HG03039 (cell line): ENCODE measurements around the gene PIP5K1B.
A peak's percentile ranks its signal among the peaks of the same experiment; 100 is the strongest.

ENCODE experiments used
- ATAC-seq: cut with Tn5 transposase; IDR thresholded peaks from one replicate; pipeline ENCODE4 v1.9.1; 2021; ENCODE audit warnings: mild to moderate bottlenecking, moderate library complexity; ENCODE audit not compliant: unreplicated experiment

The PIP5K1B gene

GRCh38 chr9:68763104-68763503 lies 58.1 kb downstream of the PIP5K1B start:
- ATAC-seq: no peak

GRCh38 chr9:68768619-68769018 lies 63.6 kb downstream of the PIP5K1B start:
- no peak for ATAC-seq

DNA sequence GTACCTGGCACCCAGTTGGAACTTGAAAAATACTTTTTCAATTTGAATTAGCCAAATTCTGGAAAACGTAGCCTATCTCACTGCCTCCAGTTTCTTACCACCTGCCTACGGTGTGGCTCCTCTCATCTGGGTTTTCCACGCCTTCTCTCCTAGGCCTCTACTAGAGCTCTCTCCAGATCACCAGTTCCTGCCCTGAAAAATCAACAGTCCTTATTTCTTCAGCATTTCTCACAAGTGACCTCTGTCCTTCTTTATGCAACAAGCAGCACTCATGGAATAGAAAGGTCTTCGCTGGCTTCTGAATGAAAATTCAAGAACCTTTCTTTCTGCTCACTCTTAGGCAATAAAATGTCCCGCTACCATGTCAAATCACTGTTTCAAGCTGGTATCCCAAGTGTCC lies 64.8 kb downstream of the PIP5K1B start:
- ATAC-seq: no peak

DNA sequence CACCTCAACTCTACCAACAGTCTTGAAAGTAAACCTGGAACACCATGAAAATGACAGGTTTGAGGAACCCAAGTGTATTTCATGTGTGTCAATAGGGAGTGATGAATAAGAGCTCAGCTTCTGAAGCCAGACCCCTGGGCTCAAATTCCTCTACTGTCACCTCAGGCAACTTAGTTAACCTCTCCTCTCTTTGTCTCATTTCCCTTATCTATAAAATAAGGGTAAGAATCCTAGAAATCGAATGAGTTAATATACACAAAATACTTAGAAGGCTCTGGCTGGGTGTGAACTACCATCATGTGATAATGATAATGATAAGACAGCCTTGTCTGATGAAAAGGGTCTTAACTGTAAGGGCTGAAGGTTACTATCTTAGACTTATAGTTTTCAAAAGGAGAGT lies 66.3 kb downstream of the PIP5K1B start:
- no peak for ATAC-seq

DNA sequence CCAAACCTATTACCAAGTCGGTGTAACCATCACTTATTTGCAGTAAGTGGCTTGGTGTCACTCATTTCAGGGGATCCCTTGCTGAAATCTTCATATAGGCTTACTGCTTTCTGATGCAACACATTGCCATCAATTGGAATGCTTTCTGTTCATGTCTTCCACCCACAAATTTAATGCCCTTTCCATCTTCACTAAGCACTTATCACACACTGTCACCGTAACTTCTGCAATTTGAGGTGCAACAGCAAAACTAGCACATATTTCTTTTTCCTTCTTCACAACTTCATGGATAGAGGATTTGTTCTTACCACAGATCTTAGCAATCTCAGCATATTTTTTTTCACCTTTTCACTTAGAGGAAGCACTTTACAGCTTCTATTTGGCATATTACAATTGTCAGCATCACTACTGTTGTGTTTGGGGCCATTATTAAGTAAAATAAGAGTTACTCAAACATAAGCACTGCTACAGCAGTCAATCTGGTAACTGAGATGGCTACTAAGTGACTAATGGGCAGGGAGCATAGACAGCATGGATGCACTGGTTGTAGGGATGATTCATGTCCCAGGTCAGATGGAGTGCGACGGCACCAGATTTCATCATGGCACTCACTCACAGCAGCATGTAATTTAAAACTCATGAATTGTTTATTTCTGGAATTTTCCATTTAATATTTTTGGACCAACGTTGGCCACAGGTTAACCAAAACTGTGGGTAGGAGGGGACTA lies 70.1 kb downstream of the PIP5K1B start:
- ATAC-seq: no peak

GRCh38 chr9:68777070-68777763 lies 72.2 kb downstream of the PIP5K1B start:
- no peak for ATAC-seq

DNA sequence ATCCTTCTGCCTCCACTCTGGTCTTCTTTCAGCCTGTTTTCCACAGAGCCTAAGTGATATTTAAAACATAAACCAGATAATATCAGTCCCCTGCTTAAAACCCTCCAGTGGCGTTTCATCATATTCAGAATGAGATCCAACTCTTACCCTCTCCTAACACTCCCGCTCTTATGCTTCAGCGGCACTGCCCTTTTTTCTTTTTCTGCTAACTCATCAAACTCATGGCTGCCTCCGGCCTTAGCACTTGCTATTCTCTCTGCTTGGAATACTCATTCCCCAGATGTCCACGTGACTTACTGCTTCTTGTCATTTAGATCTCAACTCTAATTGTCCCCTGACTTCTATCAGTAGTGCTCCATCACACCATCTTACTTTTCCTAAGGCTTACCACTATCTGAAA lies 73.6 kb downstream of the PIP5K1B start:
- no peak for ATAC-seq

- peak; percentile 78 for ATAC-seq
Observed at GRCh38 chr9:68779558-68780379, 74.7 kb downstream of the PIP5K1B start.

GRCh38 chr9:68780380-68780712 lies 75.3 kb downstream of the PIP5K1B start:
- ATAC-seq: no peak

- ATAC-seq: no peak
Observed at GRCh38 chr9:68780720-68781119, 75.7 kb downstream of the PIP5K1B start.

DNA sequence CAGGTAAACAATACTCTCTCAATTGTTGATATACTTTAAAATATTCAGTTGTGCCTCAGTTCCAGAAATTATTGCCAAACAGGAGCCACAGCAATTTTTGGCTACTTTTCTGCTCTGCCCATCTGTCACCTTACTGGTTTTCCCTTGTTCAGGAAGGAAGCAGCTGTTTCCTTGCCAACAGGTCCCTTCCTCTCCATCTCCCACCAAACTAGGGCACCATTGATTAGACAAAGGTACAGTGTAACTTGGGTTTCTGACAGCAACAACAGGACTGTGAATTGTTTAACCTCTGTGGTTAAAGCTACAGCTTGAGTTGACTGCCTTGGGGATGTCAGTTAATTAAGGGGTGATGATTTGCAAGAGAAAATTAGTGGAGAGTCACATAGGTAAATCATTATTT lies 76.9 kb downstream of the PIP5K1B start:
- ATAC-seq: no peak

DNA sequence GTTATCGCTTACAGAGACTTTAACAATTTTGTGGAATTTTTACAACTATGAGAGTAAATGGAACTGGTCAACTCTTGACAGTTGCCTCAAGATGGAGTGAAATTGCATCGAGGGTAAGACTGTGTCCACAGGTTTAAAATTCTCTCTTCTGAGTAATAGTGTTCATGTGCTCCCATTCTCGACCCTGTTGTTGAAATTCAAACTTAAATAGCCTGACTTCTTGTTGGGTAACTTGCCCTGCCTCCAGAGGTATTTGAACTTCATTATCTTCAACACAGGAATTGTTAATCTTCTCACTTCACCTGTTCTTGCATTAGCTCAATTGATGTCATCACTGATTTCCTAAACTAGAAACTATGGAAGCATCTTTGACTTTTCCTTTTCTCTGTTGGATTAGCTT lies 77.5 kb downstream of the PIP5K1B start:
- ATAC-seq: no peak

GRCh38 chr9:68785965-68786364 lies 80.9 kb downstream of the PIP5K1B start:
- ATAC-seq: no peak

DNA sequence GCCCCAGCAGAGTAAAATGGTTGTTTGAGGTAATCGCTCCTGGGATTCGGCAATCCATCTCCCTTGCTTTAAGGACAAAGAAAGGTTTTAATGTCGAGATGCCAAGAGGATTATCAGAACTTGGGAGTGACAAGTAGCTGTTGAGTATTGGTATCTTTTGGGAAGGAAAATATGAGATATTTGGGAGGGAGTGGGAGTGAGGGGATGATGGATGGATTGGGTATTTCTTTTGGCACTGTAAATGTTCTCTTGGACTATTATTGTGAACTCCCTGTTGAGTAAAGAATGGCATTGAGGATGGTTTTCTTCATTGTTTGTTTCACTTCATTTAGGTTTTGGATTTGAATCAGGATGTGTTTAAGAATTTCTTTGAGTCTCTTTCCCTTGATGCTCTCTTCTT lies 86.1 kb downstream of the PIP5K1B start:
- no peak for ATAC-seq

DNA sequence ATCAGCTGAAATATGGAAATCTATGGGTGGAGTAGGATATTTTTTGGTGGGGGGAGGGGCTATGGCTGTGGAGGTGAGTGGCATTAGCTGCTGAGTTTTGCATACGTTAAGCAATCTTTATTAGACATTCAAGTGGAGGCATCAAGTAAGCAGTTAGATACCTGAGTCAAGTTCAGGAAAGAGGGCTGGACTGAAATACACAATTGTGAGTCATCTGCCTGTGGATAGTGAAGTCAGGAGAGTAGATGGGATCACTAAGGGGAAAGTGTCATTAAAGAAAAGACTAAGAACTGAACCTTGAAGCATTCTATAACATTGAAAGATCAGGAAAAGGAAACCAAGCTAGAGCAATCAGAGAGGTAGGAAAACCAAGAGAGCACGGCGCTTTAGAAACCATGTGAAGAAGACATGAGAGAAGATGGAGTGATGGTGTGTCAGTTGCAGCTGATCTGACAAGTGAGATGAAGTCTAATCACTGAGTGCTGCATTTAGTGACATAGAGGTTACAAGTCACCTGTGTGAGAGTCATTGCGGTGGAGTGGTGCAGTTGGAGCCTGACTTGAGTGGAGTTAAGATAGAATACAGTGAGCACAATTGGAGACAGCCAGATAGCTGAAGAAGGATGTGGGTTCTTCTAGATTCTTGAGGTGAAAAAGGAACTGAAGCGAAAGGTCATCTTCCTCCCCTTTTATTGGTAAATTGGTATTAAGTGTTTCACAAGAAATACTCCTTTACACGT lies 88.7 kb downstream of the PIP5K1B start:
- peak; percentile 57 for ATAC-seq

GRCh38 chr9:68794898-68795297 lies 89.9 kb downstream of the PIP5K1B start:
- no peak for ATAC-seq

GRCh38 chr9:68795411-68795810 lies 90.4 kb downstream of the PIP5K1B start:
- ATAC-seq: no peak

GRCh38 chr9:68797116-68797515 lies 92.1 kb downstream of the PIP5K1B start:
- ATAC-seq: no peak

DNA sequence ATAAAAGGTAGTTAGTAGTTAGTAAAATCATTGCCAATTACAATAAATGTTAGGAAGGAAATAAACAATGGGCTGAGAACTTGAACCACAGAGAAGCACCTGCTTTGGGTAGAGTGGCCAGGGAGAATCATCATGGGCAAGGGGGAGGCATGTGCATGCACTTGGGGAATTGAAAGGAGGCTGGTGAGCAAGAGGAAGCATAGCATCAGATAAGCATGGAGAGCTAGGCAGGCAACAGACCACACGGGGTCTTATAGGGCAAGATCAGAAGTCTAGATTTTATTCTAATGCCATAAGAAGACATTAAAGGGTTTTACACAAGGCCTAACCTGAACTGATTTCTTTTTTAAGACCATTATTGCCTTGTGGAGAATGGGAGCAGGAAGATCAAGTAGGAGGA lies 93.4 kb downstream of the PIP5K1B start:
- no peak for ATAC-seq

DNA sequence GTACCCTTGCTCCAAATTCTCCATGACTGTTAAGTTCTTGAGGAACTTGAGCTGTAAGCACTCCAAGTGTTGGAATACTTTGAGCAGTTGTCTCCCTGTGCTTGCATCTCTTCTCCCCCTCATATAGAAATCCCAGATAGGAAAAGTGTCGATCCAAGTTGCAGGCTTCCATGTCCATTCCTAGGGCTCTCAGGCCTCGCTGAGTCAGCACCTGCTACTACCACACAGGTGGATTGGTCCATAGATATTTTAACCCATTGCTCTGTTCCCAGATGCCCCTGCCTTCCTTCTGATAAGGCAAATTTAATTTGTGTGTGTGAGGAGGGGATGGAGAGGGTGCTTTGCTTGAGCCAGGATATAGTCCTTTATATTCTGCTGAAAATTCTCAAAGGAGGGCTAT lies 95.8 kb downstream of the PIP5K1B start:
- ATAC-seq: no peak

- peak; percentile 97 for ATAC-seq
Observed at GRCh38 chr9:68802525-68803015, 97.5 kb downstream of the PIP5K1B start.
